Transverse colon (tissue), 4 donors: ENCODE results near the gene MED12L. TPM values are rescaled to one million over a fixed set of nuclear protein-coding genes. Genes with fewer than 3 reads are reported as not detected.

ENCODE experiments used
- DNase-seq: peaks from one replicate; pipeline ENCODE4 v3.0.0-alpha.2; 2019
- H3K27ac ChIP-seq, 4 donors: fragments of 200-600 bp; sonication (generic); 2 replicates each; pipeline ENCODE4 v1.5.1; 2016 to 2018; ENCODE audit warnings: inconsistent platforms in 4 of 4
- H3K27me3 ChIP-seq: fragments of 200-600 bp; sonication (generic); 2 replicates; pipeline ENCODE4 v1.5.1; 2017; ENCODE audit warnings: inconsistent platforms
- H3K36me3 ChIP-seq, 4 donors: fragments of 200-600 bp; sonication (generic); 2 replicates each; pipeline ENCODE4 v1.5.1; 2017 to 2019; ENCODE audit warnings: inconsistent platforms in 4 of 4
- H3K4me1 ChIP-seq, 4 donors: fragments of 200-600 bp; sonication (generic); 2 replicates each; pipeline ENCODE4 v1.5.1; 2017 to 2020; ENCODE audit warnings: inconsistent platforms in 4 of 4
- H3K4me3 ChIP-seq, 4 donors: fragments of 200-600 bp; sonication (generic); 1 replicate in 1 of 4; 2 replicates in 3 of 4; pipeline versions ENCODE4 v1.5.1 to v1.6.1; 2017 to 2019; ENCODE audit warnings: inconsistent platforms in 4 of 4
- H3K9me3 ChIP-seq, 2 donors: fragments of 200-600 bp; sonication (generic); 2 replicates each; pipeline ENCODE4 v1.5.1; 2017 to 2019; ENCODE audit warnings: inconsistent platforms in 2 of 2
- EP300 ChIP-seq: sonication (generic); formaldehyde crosslinking; IDR thresholded peaks from one replicate; pipeline ENCODE4 v1.6.1; 2017; ENCODE audit warnings: antibody characterized with exemption, low read depth
- POLR2A ChIP-seq: fragments of 450-650 bp; IDR thresholded peaks from one replicate; pipeline ENCODE4 v1.6.1; 2016; ENCODE audit warnings: antibody characterized with exemption, mild to moderate bottlenecking, moderate library complexity
- POLR2AphosphoS5 ChIP-seq, 3 donors: sonication (generic); formaldehyde crosslinking; IDR thresholded peaks; one replicate each; pipeline ENCODE4 v1.6.1; 2016; ENCODE audit warnings: antibody characterized with exemption in 3 of 3
- WGBS, 2 donors: methylation state at CpG; one replicate each; pipeline ENCODE4 v1.1.5; 2018; ENCODE audit warnings: low coverage in 1 of 2; 5-methylcytosine and 5-hydroxymethylcytosine counted together
- in situ Hi-C, 4 donors: fragments of 200-750 bp; cut with MboI; loops; one replicate each; pipeline versions ENCODE4 v1.15.0 to v1.15.1; 2017; ENCODE audit warnings: low sequenced_read_pairs in 3 of 4, low pct_ligation_motif_present in 1 of 4, low pct_unique_long_range_greater_than_20kb in 1 of 4
- intact Hi-C: fragments of 100-400 bp; cut with DNase I; formaldehyde crosslinking; loops from one replicate; pipeline ENCODE4 v1.15.1; 2023; ENCODE audit warnings: low total_unique reads
- small RNA-seq, 4 donors: library from RNA; depleted of rRNA; stranded (forward); fragments of <200 nt; gene quantifications; one replicate each; pipeline ENCODE3, GENCODE V24; 2016
- total RNA-seq, 4 donors: library from RNA; depleted of rRNA; stranded (reverse); fragments of >200 nt; gene quantifications; one replicate each; pipeline ENCODE4 v1.1.0, GENCODE V29; 2016
- TF ChIP-seq, protein P1 (sequence below), 5 experiments: fragments of 200-600 bp in 3 of 5; fragments of 450-650 bp in 2 of 5; sonication (generic) in 3 of 5; IDR thresholded peaks; 1 replicate in 2 of 5; 2 replicates in 3 of 5; pipeline ENCODE4 v1.5.1; 2016 to 2017; ENCODE audit warnings: antibody characterized with exemption in 5 of 5, inconsistent platforms in 3 of 5, mild to moderate bottlenecking in 2 of 5, moderate library complexity in 1 of 5

Gene MED12L
- total RNA-seq, 4 donors from 2014 or later, result under 0.01 to 8.6 (median 0.64) TPM

GRCh38 chr3:151479452-151479851 is 394.0 kb downstream of the MED12L start:
- Histone ChIP-seq H3K27me3 (no peaks in the 10 kb centered on the region), H3K4me3 (no peak overlapping the region), H3K27ac (no peak overlapping the region), H3K9me3 (peaks cover 5 to 14% of the 10 kb centered on the region in 2 donors), H3K4me1 (no peaks in the 10 kb centered on the region), H3K36me3 (no peaks in the 10 kb centered on the region)
- 0 to 13% methylated on average over 1 of the region's 1 CpG for WGBS, 2 donors
- in situ Hi-C loops (no loop called here), intact Hi-C loops (no loop called here)
- DNase-seq, result no peak
- TF ChIP-seq POLR2A, result no peak
- TF ChIP-seq POLR2AphosphoS5 (IDR thresholded peaks at IDR 0.05), result peak in 2 of 3 donors; percentile 50 to 73

- peaks cover 5 to 14% of the 10 kb centered on the region in 2 donors for H3K9me3 ChIP-seq
- WGBS, 2 donors, result 100% methylated on average over 2 of the region's 2 CpGs; no CpG with 5 or more reads in 1 of the 2 donors
- no peak overlapping the region for H3K27ac ChIP-seq
- in situ Hi-C loops (no loop called here), intact Hi-C loops (no loop called here)
- H3K4me1 ChIP-seq, result no peaks in the 10 kb centered on the region
- DNase-seq, result no peak
- no peaks in the 10 kb centered on the region for H3K36me3 ChIP-seq
- TF ChIP-seq, protein P1, sequence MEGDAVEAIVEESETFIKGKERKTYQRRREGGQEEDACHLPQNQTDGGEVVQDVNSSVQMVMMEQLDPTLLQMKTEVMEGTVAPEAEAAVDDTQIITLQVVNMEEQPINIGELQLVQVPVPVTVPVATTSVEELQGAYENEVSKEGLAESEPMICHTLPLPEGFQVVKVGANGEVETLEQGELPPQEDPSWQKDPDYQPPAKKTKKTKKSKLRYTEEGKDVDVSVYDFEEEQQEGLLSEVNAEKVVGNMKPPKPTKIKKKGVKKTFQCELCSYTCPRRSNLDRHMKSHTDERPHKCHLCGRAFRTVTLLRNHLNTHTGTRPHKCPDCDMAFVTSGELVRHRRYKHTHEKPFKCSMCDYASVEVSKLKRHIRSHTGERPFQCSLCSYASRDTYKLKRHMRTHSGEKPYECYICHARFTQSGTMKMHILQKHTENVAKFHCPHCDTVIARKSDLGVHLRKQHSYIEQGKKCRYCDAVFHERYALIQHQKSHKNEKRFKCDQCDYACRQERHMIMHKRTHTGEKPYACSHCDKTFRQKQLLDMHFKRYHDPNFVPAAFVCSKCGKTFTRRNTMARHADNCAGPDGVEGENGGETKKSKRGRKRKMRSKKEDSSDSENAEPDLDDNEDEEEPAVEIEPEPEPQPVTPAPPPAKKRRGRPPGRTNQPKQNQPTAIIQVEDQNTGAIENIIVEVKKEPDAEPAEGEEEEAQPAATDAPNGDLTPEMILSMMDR (IDR thresholded peaks at IDR 0.05), result no peak
- TF ChIP-seq POLR2A (no peak), EP300 (no peak), POLR2AphosphoS5 (IDR thresholded peaks at IDR 0.05) (no peak)
- H3K4me3 ChIP-seq, result no peak overlapping the region
- H3K27me3 ChIP-seq, result no peaks in the 10 kb centered on the region
These were observed 395.0 kb downstream of the MED12L start for GRCh38 chr3:151480492-151480891.

- H3K4me1 ChIP-seq, result no peaks in the 10 kb centered on the region
- WGBS, 2 donors, result 94 to 100% methylated on average over 1 of the region's 1 CpG
- no peak overlapping the region for H3K4me3 ChIP-seq
- no peak overlapping the region for H3K27ac ChIP-seq
- no peaks in the 10 kb centered on the region for H3K27me3 ChIP-seq
- in situ Hi-C loops, result no loop called here
- TF ChIP-seq EP300 (no peak), POLR2AphosphoS5 (IDR thresholded peaks at IDR 0.05) (no peak), POLR2A (no peak)
- TF ChIP-seq, protein P1 (IDR thresholded peaks at IDR 0.05), result no peak
- peaks cover 5 to 14% of the 10 kb centered on the region in 2 donors for H3K9me3 ChIP-seq
- H3K36me3 ChIP-seq, result no peaks in the 10 kb centered on the region
- peak; percentile 27 for DNase-seq
- intact Hi-C loops, result no loop called here
These were observed 398.0 kb downstream of the MED12L start for GRCh38 chr3:151483488-151483887.

GRCh38 chr3:151483961-151484520 is 398.6 kb downstream of the MED12L start:
- no peak overlapping the region for H3K4me3 ChIP-seq
- DNase-seq, result no peak
- H3K36me3 ChIP-seq, result no peaks in the 10 kb centered on the region
- no peaks in the 10 kb centered on the region for H3K27me3 ChIP-seq
- TF ChIP-seq, protein P1 (IDR thresholded peaks at IDR 0.05), result no peak
- TF ChIP-seq EP300 (no peak), POLR2A (no peak), POLR2AphosphoS5 (IDR thresholded peaks at IDR 0.05) (no peak)
- H3K4me1 ChIP-seq, result no peaks in the 10 kb centered on the region
- intact Hi-C loops (no loop called here), in situ Hi-C loops (no loop called here)
- H3K9me3 ChIP-seq, result peaks cover 5 to 14% of the 10 kb centered on the region in 2 donors
- 91% methylated on average over 6 of the region's 6 CpGs; no CpG with 5 or more reads in 1 of the 2 donors for WGBS, 2 donors
- no peak overlapping the region for H3K27ac ChIP-seq

Small RNA genes within 50 kb of the gene (small RNA-seq; reads per million reads assigned to genes)
- gene RNA5SP145, result 2.3 to 14.7 (median 12.3) reads per million in 4 donors

Other genes starting within 250 kb of the MED12L start
- gene MINDY4B, start 180.2 kb upstream of the MED12L start, total RNA-seq, result not detected
- gene CLRN1, start 112.9 kb upstream of the MED12L start, total RNA-seq, result under 1 TPM in 1 of 4 donors, not detected in 3; 0.14 TPM
- gene GPR171, start 117.6 kb downstream of the MED12L start, total RNA-seq, result 1 to 10 TPM in 2 of 4 donors, not detected in 2; 3.8 to 6.8 TPM
- 10 to 100 TPM in 1 of 4 donors, 1 to 10 TPM in 1, under 1 TPM in 1, not detected in 1; 0.60 to 11.3 (median 7.2) TPM for gene P2RY14, start 192.9 kb downstream of the MED12L start, total RNA-seq
- not detected for gene GPR87, start 231.2 kb downstream of the MED12L start, total RNA-seq
- gene P2RY13, start 243.9 kb downstream of the MED12L start, total RNA-seq, result 1 to 10 TPM in 1 of 4 donors, under 1 TPM in 2, not detected in 1; 0.40 to 1.4 (median 0.41) TPM